Epithelial cell of esophagus (primary cell): Measurements from ENCODE around the gene EPHA5.
A peak's percentile ranks its signal among the peaks of the same experiment; 100 is the strongest.

Source experiments
- DNase-seq: peaks from one replicate; pipeline ENCODE4 v3.0.0; 2010; ENCODE audit warnings: low read depth
- H3K4me3 ChIP-seq: 2 replicates; pipeline ENCODE4 v1.5.1; 2011; ENCODE audit warnings: mild to moderate bottlenecking, low read length, control low read depth
- CTCF ChIP-seq: IDR thresholded peaks from 2 replicates; pipeline ENCODE4 v1.5.1; 2011; ENCODE audit warnings: low read depth, mild to moderate bottlenecking, low read length, control low read depth, inconsistent platforms; ENCODE audit not compliant: insufficient read depth; ENCODE audit errors: missing control alignments

Gene EPHA5

DNA sequence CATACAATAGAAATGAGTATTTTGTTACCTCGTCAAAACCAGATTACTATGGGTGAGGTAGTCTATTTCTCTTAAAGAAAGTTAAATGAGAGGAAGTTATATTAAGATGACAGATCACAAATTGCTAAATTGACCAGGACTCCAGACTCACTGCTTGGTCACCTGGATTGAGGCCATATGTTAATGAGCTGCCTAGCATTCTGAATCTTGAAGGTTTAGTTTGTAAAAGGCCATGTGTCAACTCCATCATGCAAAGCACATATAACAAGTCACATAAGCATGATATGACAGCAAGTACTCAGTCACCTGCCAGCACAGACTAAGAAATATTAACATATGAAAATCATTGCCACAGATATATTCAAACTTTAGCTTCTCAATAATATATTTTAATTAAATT is 72.6 kb downstream of the EPHA5 start:
- DNase-seq = no peak
- TF ChIP-seq CTCF = no peak
- no peak overlapping the region for H3K4me3 ChIP-seq

GRCh38 chr4:65592089-65592488 is 78.2 kb downstream of the EPHA5 start:
- DNase-seq = no peak
- no peak overlapping the region for H3K4me3 ChIP-seq

DNA sequence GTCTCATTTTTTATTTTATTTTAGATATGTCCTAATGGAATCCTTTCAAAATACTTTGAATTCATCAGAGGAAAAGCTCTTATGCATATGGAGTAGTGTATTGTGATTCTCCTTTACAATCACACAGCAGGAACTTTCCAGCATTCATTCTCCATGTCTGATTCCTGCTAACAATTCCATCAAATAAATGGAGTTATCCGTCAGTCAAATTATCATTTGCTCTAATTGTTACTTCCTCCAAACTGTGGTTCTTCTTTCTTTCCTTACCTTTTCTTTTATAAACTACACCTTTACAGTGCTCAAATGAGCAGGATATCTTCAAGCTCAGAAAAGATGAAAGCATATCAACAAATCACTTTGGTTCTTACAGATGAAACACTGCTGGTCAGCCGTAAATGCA is 80.4 kb downstream of the EPHA5 start:
- no peak overlapping the region for H3K4me3 ChIP-seq
- no peak for DNase-seq
- no peak for TF ChIP-seq CTCF

More at GRCh38 chr4:65592089-65592488, 78.2 kb downstream of the EPHA5 start:
- no peak for TF ChIP-seq CTCF

DNA sequence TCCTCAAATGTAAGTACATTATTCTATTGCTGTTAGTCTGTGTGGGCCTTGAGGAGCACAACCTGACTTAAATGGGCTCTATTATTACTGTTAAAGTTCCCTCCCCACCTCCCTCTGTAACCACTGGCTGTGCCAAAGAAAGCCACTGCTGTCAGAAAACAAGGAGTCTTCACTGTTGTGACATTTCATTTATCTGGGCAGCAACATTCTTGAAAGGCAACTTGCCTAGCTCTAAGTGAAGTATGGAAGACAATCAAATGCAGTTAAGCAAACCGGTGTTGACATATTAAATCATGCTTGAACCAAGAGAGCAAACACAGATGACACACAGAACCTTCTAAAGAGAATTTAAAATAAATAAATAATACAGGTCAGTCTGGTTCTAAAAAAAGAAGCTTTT is 81.0 kb downstream of the EPHA5 start:
- DNase-seq = no peak
- TF ChIP-seq CTCF = no peak
- H3K4me3 ChIP-seq = no peak overlapping the region

- peak; percentile 10 for DNase-seq
- TF ChIP-seq CTCF = no peak
- H3K4me3 ChIP-seq = no peak overlapping the region
Measured at GRCh38 chr4:65580551-65580950, 89.7 kb downstream of the EPHA5 start.

GRCh38 chr4:65566473-65566872 is 103.8 kb downstream of the EPHA5 start:
- H3K4me3 ChIP-seq = no peak overlapping the region
- no peak for TF ChIP-seq CTCF
- no peak for DNase-seq

- H3K4me3 ChIP-seq = no peak overlapping the region
- DNase-seq = no peak
- no peak for TF ChIP-seq CTCF
Measured at GRCh38 chr4:65561164-65561563, 109.1 kb downstream of the EPHA5 start.
